H1 (cell line): ENCODE results near the gene CDC7. TPM values are rescaled to one million over a fixed set of nuclear protein-coding genes. Genes with fewer than 3 reads are reported as not detected.

Experiments used
- CTCF ChIA-PET: fragments of 300-600 bp; sonication (Branson Sonifier 250); formaldehyde crosslinking; loops from one replicate; lab custom pipeline; 2021; ENCODE audit not compliant: partially characterized antibody; lab: Charles Lee
- POLR2A ChIA-PET: fragments of 300-600 bp; sonication (Branson Sonifier 250); formaldehyde crosslinking; loops from one replicate; lab custom pipeline; 2021; ENCODE audit warnings: inconsistent platforms; ENCODE audit not compliant: partially characterized antibody; lab: Charles Lee
- DNase-seq, 2 experiments: peaks; one replicate each; pipeline versions ENCODE4 v3.0.0 to v3.0.0-alpha.2; 2010 to 2022; ENCODE audit warnings: low spot score in 2 of 2, low read depth in 1 of 2, mixed read lengths in 1 of 2
- FAIRE-seq: peaks from 2 replicates; lab custom pipeline; 2011; peaks lifted over from hg19 to GRCh38; lab: Jason Lieb, UNC
- H2AFZ ChIP-seq: 2 replicates; pipeline ENCODE4 v1.8.1; 2012; ENCODE audit warnings: low read length, inconsistent platforms
- H2AK5ac ChIP-seq: 2 replicates; pipeline ENCODE4 v1.6.1; 2013; ENCODE audit warnings: low read depth, low read length
- H2BK120ac ChIP-seq: replicated peaks from 2 replicates; pipeline ENCODE3; 2013; ENCODE audit warnings: low read depth, low read length, inconsistent platforms
- H2BK12ac ChIP-seq: 2 replicates; pipeline ENCODE4 v1.6.1; 2013; ENCODE audit warnings: low read depth, low read length
- H2BK15ac ChIP-seq: 2 replicates; pipeline ENCODE4 v1.6.1; 2013; ENCODE audit warnings: low read length
- H2BK20ac ChIP-seq: 2 replicates; pipeline ENCODE4 v1.6.1; 2013; ENCODE audit warnings: low read length
- H2BK5ac ChIP-seq: 2 replicates; pipeline ENCODE4 v1.6.1; 2013; ENCODE audit warnings: low read depth, low read length
- H3K14ac ChIP-seq: 2 replicates; pipeline ENCODE4 v1.6.1; 2013; ENCODE audit warnings: inconsistent platforms; ENCODE audit not compliant: insufficient read length
- H3K18ac ChIP-seq: 2 replicates; pipeline ENCODE4 v1.6.1; 2013; ENCODE audit warnings: low read length; ENCODE audit errors: extremely low read depth
- H3K23ac ChIP-seq: 2 replicates; pipeline ENCODE4 v1.6.1; 2013; ENCODE audit warnings: inconsistent platforms; ENCODE audit not compliant: insufficient read length
- H3K23me2 ChIP-seq: 2 replicates; pipeline ENCODE4 v1.6.1; 2013; ENCODE audit warnings: low read depth, low read length
- H3K27ac ChIP-seq: 2 replicates; pipeline ENCODE4 v1.6.1; 2011; ENCODE audit warnings: low read depth, low read length, inconsistent platforms
- H3K27me3 ChIP-seq, 4 experiments: replicated peaks in 1 of 4; 1 replicate in 1 of 4; 2 replicates in 3 of 4; pipeline versions ENCODE4 v1.6.1 to v1.8.1; 2011 to 2013; ENCODE audit warnings: low read length in 3 of 4, mild to moderate bottlenecking in 3 of 4, inconsistent platforms in 2 of 4, mixed read lengths in 2 of 4, moderate library complexity in 1 of 4; ENCODE audit not compliant: control insufficient read depth in 3 of 4, insufficient read depth in 3 of 4; ENCODE audit errors: extremely low read depth in 1 of 4
- H3K36me3 ChIP-seq, 4 experiments: 2 replicates each; pipeline versions ENCODE4 v1.6.1 to v1.8.1; 2011 to 2013; ENCODE audit warnings: mild to moderate bottlenecking in 4 of 4, low read length in 3 of 4, moderate library complexity in 2 of 4, control low read depth in 1 of 4, inconsistent platforms in 1 of 4; ENCODE audit not compliant: insufficient read depth in 4 of 4, control insufficient read depth in 2 of 4
- H3K4ac ChIP-seq: replicated peaks from 2 replicates; pipeline ENCODE3; 2013; ENCODE audit warnings: low read length, low read depth, mixed read lengths, inconsistent platforms; ENCODE audit not compliant: insufficient read length
- H3K4me1 ChIP-seq, 4 experiments: replicated peaks in 1 of 4; 1 replicate in 1 of 4; 2 replicates in 3 of 4; pipeline versions ENCODE4 v1.6.1 to v1.8.1; 2011 to 2013; ENCODE audit warnings: low read length in 3 of 4, inconsistent platforms in 2 of 4, mixed read lengths in 1 of 4; ENCODE audit not compliant: insufficient read depth in 4 of 4, control insufficient read depth in 3 of 4
- H3K4me2 ChIP-seq, 2 experiments: 2 replicates each; pipeline versions ENCODE4 v1.6.1 to v1.8.1; 2011 to 2013; ENCODE audit warnings: low read depth in 2 of 2, low read length in 2 of 2, control low read depth in 1 of 2, inconsistent platforms in 1 of 2, mild to moderate bottlenecking in 1 of 2; ENCODE audit not compliant: insufficient read depth in 1 of 2
- H3K4me3 ChIP-seq, 4 experiments: fragments of 200-600, 300-600 bp in 1 of 4; sonication (generic), shearing (Covaris generic), sonication (Bioruptor Twin) in 1 of 4; 2 replicates each; pipeline versions ENCODE4 v1.5.1 to v1.8.1; 2011 to 2016; ENCODE audit warnings: low read length in 4 of 4, low read depth in 3 of 4, control low read depth in 2 of 4, inconsistent platforms in 2 of 4, mild to moderate bottlenecking in 2 of 4, mixed read lengths in 1 of 4, moderate library complexity in 1 of 4; ENCODE audit not compliant: insufficient read depth in 2 of 4; ENCODE audit errors: extremely low read depth in 1 of 4
- H3K56ac ChIP-seq: replicated peaks from 2 replicates; pipeline ENCODE3; 2013; ENCODE audit warnings: low read depth, mild to moderate bottlenecking, mixed read lengths, low read length, inconsistent platforms; ENCODE audit not compliant: insufficient read length
- H3K79me1 ChIP-seq: 2 replicates; pipeline ENCODE4 v1.6.1; 2013; ENCODE audit warnings: low read depth, low read length, control low read depth
- H3K79me2 ChIP-seq, 2 experiments: 2 replicates each; pipeline versions ENCODE4 v1.6.1 to v1.8.1; 2012 to 2013; ENCODE audit warnings: low read length in 2 of 2, mild to moderate bottlenecking in 2 of 2, inconsistent platforms in 1 of 2; ENCODE audit not compliant: insufficient read depth in 2 of 2, control insufficient read depth in 1 of 2
- H3K9ac ChIP-seq, 4 experiments: replicated peaks in 1 of 4; 1 replicate in 1 of 4; 2 replicates in 3 of 4; pipeline versions ENCODE4 v1.6.1 to v1.8.1; 2011 to 2013; ENCODE audit warnings: low read depth in 3 of 4, low read length in 3 of 4, control low read depth in 2 of 4, mild to moderate bottlenecking in 2 of 4, moderate library complexity in 2 of 4, inconsistent platforms in 1 of 4; ENCODE audit errors: extremely low read depth in 1 of 4
- H3K9me3 ChIP-seq, 2 experiments: 2 replicates each; pipeline versions ENCODE4 v1.6.1 to v1.8.1; 2012 to 2013; ENCODE audit warnings: mild to moderate bottlenecking in 2 of 2, moderate library complexity in 2 of 2, control low read depth in 1 of 2, inconsistent platforms in 1 of 2, low read depth in 1 of 2, low read length in 1 of 2, mixed read lengths in 1 of 2; ENCODE audit not compliant: insufficient read depth in 2 of 2
- H4K20me1 ChIP-seq, 2 experiments: replicated peaks in 1 of 2; 2 replicates each; pipeline versions ENCODE3 to v1.8.1; 2011 to 2013; ENCODE audit warnings: inconsistent platforms in 2 of 2, low read length in 2 of 2, mild to moderate bottlenecking in 1 of 2; ENCODE audit not compliant: insufficient read depth in 2 of 2, control insufficient read depth in 1 of 2
- H4K5ac ChIP-seq: 2 replicates; pipeline ENCODE4 v1.6.1; 2013; ENCODE audit warnings: low read length, low read depth, mixed read lengths, inconsistent platforms; ENCODE audit not compliant: insufficient read length
- H4K8ac ChIP-seq: 2 replicates; pipeline ENCODE4 v1.8.0; 2013; ENCODE audit warnings: mild to moderate bottlenecking, moderate library complexity, low read length, inconsistent platforms; ENCODE audit not compliant: insufficient read depth; ENCODE audit errors: extremely low read depth
- H4K91ac ChIP-seq: replicated peaks from 2 replicates; pipeline ENCODE3; 2013; ENCODE audit warnings: low read length, mixed read lengths, inconsistent platforms; ENCODE audit not compliant: insufficient read length
- ATF2 ChIP-seq: IDR thresholded peaks from 2 replicates; pipeline ENCODE4 v1.6.1; 2012; ENCODE audit warnings: low read length, inconsistent platforms
- KDM4A ChIP-seq: IDR thresholded peaks from one replicate; pipeline ENCODE4 v1.7.1; 2012; ENCODE audit warnings: low read depth, mild to moderate bottlenecking, moderate library complexity, low read length, inconsistent platforms; ENCODE audit not compliant: severe bottlenecking
- POLR2A ChIP-seq, 2 experiments: IDR thresholded peaks; 1 replicate in 1 of 2; 2 replicates in 1 of 2; pipeline ENCODE4 v1.6.1; 2011; ENCODE audit warnings: low read depth in 2 of 2, low read length in 2 of 2, mild to moderate bottlenecking in 2 of 2; ENCODE audit errors: control extremely low read depth in 1 of 2
- WGBS, 2 experiments: shearing (Covaris generic) in 1 of 2; methylation state at CpG; one replicate each; pipeline versions ENCODE4 v1.1.6 to v1.1.7; 2013 to 2015; ENCODE audit warnings: low lambda C conversion rate in 2 of 2, mixed read lengths in 2 of 2, inconsistent platforms in 1 of 2, low coverage in 1 of 2, missing lambda C conversion rate in 1 of 2; ENCODE audit not compliant: insufficient replicate concordance in 2 of 2, insufficient coverage in 1 of 2, insufficient read length in 1 of 2; ENCODE audit errors: extremely low coverage in 1 of 2, missing lambda C conversion rate in 1 of 2; 5-methylcytosine and 5-hydroxymethylcytosine counted together
- polyA plus RNA-seq, 7 experiments: library from polyadenylated mRNA; depleted of rRNA in 3 of 7; stranded (reverse) in 5 of 7; unstranded in 2 of 7; fragments of >200 nt in 5 of 7; fragments of 200-250 nt in 2 of 7; gene quantifications; 1 replicate in 5 of 7; 2 replicates in 1 of 7; 4 replicates in 1 of 7; pipeline versions ENCODE4 v1.2.1 to v1.2.3, GENCODE V29; 2011 to 2013; ENCODE audit warnings: missing spikeins in 2 of 7, mixed read lengths in 2 of 7
- total RNA-seq: library from RNA; stranded (reverse); fragmentation: NEBNext Ultra II Directional; extraction: Animal tissue kit (Norgen Biotek cat#: 25700); gene quantifications from 2 replicates; pipeline ENCODE4 v1.2.1, GENCODE V29; 2021

CDC7 gene
- total and polyA plus RNA-seq, 2 of the 8 experiments (the other 6 are each of a cell fraction or from before 2014, with no cell fraction given): 12.2 to 34.4 TPM

GRCh38 chr1:91541918-91542533, 41.4 kb downstream of the CDC7 start:
- Histone ChIP-seq H3K4ac (no peak overlapping the region), H2BK20ac (no peak overlapping the region), H2BK120ac (no peak overlapping the region), H2AK5ac (no peak overlapping the region), H3K4me3 (no peak overlapping the region), H3K4me2 (no peak overlapping the region), H3K9ac (no peak overlapping the region), H3K27me3 (no peaks in the 10 kb centered on the region), H3K27ac (no peak overlapping the region), H3K79me2 (no peaks in the 10 kb centered on the region), H2AFZ (no peak overlapping the region), H4K20me1 (no peaks in the 10 kb centered on the region), H3K79me1 (no peaks in the 10 kb centered on the region), H4K8ac (no peak overlapping the region), H4K5ac (no peak overlapping the region), H3K18ac (no peak overlapping the region), H3K23ac (no peak overlapping the region), H2BK15ac (no peak overlapping the region), H3K9me3 (no peaks in the 10 kb centered on the region), H3K4me1 (peaks cover 0 to 3% (median 0%) of the 10 kb centered on the region in 4 experiments; a peak in 1 of 7 replicates), H4K91ac (no peak overlapping the region), H3K56ac (no peak overlapping the region), H3K14ac (no peak overlapping the region), H2BK5ac (no peak overlapping the region), H3K23me2 (no peaks in the 10 kb centered on the region; the same call in 1 of the 2 replicates), H3K36me3 (no peaks in the 10 kb centered on the region), H2BK12ac (no peak overlapping the region)
- WGBS, 2 experiments: 90% methylated on average over 5 of the region's 5 CpGs; no CpG with 5 or more reads in 1 of the 2 experiments
- ChIA-PET CTCF (interaction anchor here (0.6 to 1.2 kb wide), 5 partner anchors 12 to 386 kb away, joined by 3 to 4 read pairs (median 3); no protein-coding TSS in a partner anchor), POLR2A (interaction anchor here (1.8 kb wide), 1 partner anchor 40 kb away, joined by 5 read pairs; no protein-coding TSS in a partner anchor)
- FAIRE-seq: no peak
- DNase-seq: no peak
- TF ChIP-seq POLR2A (IDR thresholded peaks at IDR 0.05; ENCODE audit: control extremely low read depth in 1 of 2, low read depth in 2 of 2, low read length in 2 of 2) (no peak), ATF2 (no peak), KDM4A (no peak)
